ENCODE results near the gene PIGA. TPM values are rescaled to one million over a fixed set of nuclear protein-coding genes. Genes with fewer than 3 reads are reported as not detected.
A peak's percentile ranks its signal among the peaks of the same experiment; 100 is the strongest.

The PIGA gene
- total RNA-seq, 4 donors from 2014 or later = 9.5 to 28.6 (median 14.1) TPM

DNA sequence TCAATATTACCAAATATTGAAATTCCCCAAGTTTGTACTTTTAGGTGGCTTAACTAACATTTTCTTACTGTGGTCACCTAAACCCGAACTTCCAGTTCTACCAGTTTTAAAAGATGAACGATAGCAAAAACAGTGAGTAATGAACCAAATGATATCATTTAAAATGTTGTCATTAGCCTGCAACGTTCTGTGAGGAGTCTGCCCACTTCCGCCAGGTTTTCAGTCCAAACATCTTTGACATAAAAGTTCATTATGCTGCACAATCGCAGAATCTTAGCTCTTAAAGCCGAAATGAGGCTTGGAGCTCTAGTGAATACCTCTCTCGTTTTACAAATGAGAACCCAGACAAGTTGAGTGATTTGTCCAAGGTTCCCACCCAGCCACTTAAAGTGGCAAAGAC, 762 bp downstream of the PIGA start:
- no peak for DNase-seq (ENCODE audit: low spot score in 2 of 2)
- H3K4me3 ChIP-seq (ENCODE audit: low read depth, poor library complexity, severe bottlenecking) = peak overlapping the region; percentile 55
- intact Hi-C loops (cut with DNase I; ENCODE audit: low total_unique reads) = no loop called here
- 9 to 50% methylated on average over 7 of the region's 7 CpGs for WGBS, 2 donors
- no peak for TF ChIP-seq POLR2A (IDR thresholded peaks at IDR 0.05)
- TF ChIP-seq, protein P1, sequence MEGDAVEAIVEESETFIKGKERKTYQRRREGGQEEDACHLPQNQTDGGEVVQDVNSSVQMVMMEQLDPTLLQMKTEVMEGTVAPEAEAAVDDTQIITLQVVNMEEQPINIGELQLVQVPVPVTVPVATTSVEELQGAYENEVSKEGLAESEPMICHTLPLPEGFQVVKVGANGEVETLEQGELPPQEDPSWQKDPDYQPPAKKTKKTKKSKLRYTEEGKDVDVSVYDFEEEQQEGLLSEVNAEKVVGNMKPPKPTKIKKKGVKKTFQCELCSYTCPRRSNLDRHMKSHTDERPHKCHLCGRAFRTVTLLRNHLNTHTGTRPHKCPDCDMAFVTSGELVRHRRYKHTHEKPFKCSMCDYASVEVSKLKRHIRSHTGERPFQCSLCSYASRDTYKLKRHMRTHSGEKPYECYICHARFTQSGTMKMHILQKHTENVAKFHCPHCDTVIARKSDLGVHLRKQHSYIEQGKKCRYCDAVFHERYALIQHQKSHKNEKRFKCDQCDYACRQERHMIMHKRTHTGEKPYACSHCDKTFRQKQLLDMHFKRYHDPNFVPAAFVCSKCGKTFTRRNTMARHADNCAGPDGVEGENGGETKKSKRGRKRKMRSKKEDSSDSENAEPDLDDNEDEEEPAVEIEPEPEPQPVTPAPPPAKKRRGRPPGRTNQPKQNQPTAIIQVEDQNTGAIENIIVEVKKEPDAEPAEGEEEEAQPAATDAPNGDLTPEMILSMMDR (IDR thresholded peaks at IDR 0.05) = no peak

DNA sequence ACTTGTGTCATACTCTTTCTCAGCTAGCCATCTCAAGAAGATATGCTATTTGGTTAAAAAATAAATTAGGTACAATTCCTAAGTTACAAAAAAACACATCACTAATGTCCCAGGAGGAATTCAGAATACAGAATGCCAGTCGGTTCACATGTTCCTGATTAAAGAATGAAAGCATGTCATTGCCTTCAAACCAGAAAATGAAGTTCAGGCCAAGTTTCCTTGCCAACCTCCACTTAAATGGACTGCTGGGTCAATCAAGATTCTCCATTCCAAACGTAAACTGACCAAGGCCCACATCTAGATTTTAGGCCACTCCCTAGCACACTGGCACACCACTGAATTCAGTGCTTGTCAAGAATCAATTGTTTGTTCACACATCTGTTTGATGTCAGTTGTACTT, 6.5 kb downstream of the PIGA start:
- no peak for DNase-seq (ENCODE audit: low spot score in 2 of 2)
- no peak for TF ChIP-seq POLR2A (IDR thresholded peaks at IDR 0.05)
- TF ChIP-seq, protein P1 (IDR thresholded peaks at IDR 0.05) = no peak
- H3K4me3 ChIP-seq (ENCODE audit: low read depth, poor library complexity, severe bottlenecking) = no peak overlapping the region
- intact Hi-C loops (cut with DNase I; ENCODE audit: low total_unique reads) = no loop called here
- 12 to 37% methylated on average over 2 of the region's 2 CpGs for WGBS, 2 donors

DNA sequence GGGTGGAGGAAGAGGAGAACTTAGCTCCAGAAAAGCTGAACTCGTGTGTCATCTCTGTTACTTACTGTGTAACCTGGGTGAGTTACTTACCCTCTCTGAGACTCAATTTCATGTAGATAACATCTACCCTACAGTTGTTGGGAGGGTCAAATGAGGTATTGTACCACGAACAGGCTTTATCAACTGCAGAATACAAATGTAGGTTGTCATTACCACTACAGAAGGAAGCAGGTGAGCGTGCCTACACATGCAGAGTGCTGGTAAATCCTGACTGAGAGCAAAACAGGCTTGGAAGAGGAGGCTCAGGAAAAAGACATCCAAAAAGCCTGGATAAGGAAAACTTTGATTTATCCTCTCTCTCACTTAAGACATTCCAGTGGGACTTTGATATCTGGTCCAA, 7.2 kb downstream of the PIGA start:
- DNase-seq (ENCODE audit: low spot score in 2 of 2) = no peak
- intact Hi-C loops (cut with DNase I; ENCODE audit: low total_unique reads) = no loop called here
- H3K4me3 ChIP-seq (ENCODE audit: low read depth, poor library complexity, severe bottlenecking) = no peak overlapping the region
- TF ChIP-seq POLR2A (IDR thresholded peaks at IDR 0.05) = no peak
- TF ChIP-seq, protein P1 (IDR thresholded peaks at IDR 0.05) = no peak
- WGBS, 2 donors = 55 to 57% methylated on average over 3 of the region's 3 CpGs

DNA sequence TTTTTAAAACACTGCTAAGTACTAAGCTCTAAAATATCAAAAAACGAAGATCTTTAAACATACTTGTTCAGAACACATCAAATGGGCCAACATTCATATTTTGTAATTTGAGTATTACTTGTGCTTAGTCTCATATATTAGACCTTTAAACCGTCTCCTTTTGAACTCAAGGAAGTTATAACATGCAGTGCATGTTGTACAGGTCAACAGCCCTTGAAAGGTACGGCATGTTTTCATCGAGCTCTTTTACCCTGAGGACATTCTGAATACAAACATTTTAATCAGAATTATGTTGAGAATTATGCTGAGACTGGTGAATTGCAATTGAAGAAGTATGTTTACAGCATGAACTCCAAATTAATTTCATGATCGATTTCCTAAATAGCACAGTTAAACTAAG, 12.9 kb downstream of the PIGA start:
- WGBS, 2 donors = 78 to 82% methylated on average over 5 of the region's 5 CpGs
- TF ChIP-seq, protein P1 (IDR thresholded peaks at IDR 0.05) = no peak
- no peak for TF ChIP-seq POLR2A (IDR thresholded peaks at IDR 0.05)
- no peak for DNase-seq (ENCODE audit: low spot score in 2 of 2)
- intact Hi-C loops (cut with DNase I; ENCODE audit: low total_unique reads) = no loop called here
- no peak overlapping the region for H3K4me3 ChIP-seq (ENCODE audit: low read depth, poor library complexity, severe bottlenecking)

DNA sequence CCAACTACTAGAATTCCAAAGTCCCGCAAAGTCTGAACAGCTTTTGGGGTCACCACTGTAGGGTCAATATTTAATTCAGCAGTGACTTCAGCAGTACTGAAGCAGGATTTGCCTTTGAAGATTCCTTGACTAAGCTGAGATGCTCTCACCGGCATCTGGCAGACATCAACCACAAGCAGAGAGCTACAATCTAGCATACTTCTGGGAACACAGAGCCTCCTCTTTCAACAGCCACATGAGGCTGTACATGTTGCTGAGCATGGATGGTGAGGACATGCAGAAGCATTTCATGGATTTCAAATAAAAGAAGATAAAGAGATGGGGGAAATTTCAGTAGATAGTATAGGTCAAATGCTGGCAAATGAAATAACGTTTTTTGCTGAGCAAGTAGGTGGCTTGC, 13.3 kb downstream of the PIGA start:
- DNase-seq (ENCODE audit: low spot score in 2 of 2) = no peak
- no peak overlapping the region for H3K4me3 ChIP-seq (ENCODE audit: low read depth, poor library complexity, severe bottlenecking)
- WGBS, 2 donors = 65 to 89% methylated on average over 3 of the region's 3 CpGs
- intact Hi-C loops (cut with DNase I; ENCODE audit: low total_unique reads) = no loop called here
- no peak for TF ChIP-seq POLR2A (IDR thresholded peaks at IDR 0.05)
- TF ChIP-seq, protein P1 (IDR thresholded peaks at IDR 0.05) = no peak

DNA sequence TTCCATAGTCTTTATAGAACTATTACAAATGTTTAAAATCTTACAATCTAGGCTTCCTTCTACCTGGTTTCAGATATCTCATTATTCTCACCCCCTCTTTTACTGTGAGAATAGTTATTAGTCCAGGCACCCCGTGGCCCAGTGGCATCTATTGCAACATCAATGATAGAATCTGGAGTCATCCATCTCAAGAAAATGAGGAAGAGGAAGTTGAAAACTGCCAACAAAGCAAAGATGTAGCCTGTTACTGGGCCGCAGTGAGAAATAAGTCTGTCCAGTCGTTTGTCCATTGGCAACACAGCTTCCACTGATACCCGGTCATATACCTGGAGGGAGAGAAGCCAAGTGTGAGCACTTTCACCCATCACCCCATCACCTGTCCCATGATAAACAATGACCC, 13.9 kb downstream of the PIGA start:
- TF ChIP-seq, protein P1 (IDR thresholded peaks at IDR 0.05) = no peak
- intact Hi-C loops (cut with DNase I; ENCODE audit: low total_unique reads) = no loop called here
- no peak for DNase-seq (ENCODE audit: low spot score in 2 of 2)
- WGBS, 2 donors = 67 to 80% methylated on average over 4 of the region's 4 CpGs
- no peak overlapping the region for H3K4me3 ChIP-seq (ENCODE audit: low read depth, poor library complexity, severe bottlenecking)

All from lower leg skin (tissue), 4 donors.